ENCODE data around the gene ASCL2.

DNA sequence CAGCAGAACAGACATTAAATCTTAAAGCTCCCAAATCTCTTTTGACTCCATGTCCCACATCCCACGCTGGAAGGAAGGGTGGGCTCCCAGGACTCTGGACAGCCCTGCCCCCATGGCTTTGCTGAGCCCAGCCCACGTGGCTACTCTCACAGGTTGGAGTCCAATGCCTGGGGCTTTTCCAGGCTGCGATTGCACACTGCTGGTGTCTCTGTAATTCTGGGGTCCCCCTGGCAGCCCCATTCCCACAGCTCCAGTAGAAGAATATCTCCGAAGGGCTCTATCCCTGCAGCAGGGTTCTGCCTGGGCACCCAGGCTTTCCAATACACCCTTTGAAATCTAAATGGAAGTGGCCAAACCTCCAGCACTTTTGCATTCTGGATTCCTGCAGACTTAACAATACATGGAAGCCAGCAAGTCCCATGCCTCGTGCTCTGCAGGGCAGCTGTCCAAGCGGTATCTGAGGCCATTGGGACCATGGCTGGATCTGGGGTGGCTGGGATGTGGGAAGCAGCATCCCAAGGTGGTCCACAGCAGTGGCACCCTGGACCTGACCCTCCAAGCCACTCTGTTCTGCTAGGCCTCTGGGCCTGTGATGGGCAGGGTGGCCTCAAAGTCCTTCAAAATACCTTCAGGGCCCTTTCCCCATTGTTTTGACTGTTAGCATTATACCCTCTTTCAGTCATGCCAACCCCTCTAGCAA is 50.9 kb downstream of the ASCL2 start:
- TF ChIP-seq, protein P1, sequence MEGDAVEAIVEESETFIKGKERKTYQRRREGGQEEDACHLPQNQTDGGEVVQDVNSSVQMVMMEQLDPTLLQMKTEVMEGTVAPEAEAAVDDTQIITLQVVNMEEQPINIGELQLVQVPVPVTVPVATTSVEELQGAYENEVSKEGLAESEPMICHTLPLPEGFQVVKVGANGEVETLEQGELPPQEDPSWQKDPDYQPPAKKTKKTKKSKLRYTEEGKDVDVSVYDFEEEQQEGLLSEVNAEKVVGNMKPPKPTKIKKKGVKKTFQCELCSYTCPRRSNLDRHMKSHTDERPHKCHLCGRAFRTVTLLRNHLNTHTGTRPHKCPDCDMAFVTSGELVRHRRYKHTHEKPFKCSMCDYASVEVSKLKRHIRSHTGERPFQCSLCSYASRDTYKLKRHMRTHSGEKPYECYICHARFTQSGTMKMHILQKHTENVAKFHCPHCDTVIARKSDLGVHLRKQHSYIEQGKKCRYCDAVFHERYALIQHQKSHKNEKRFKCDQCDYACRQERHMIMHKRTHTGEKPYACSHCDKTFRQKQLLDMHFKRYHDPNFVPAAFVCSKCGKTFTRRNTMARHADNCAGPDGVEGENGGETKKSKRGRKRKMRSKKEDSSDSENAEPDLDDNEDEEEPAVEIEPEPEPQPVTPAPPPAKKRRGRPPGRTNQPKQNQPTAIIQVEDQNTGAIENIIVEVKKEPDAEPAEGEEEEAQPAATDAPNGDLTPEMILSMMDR (IDR thresholded peaks at IDR 0.05): no peak
- no peak for TF ChIP-seq POLR2A (IDR thresholded peaks at IDR 0.05)
